Urinary bladder (tissue), 4 donors: ENCODE data around the gene FTSJ1. TPM values are rescaled to one million over a fixed set of nuclear protein-coding genes. Genes with fewer than 3 reads are reported as not detected.
"Not testable (repeated sequence)": the region's sequence is repeated elsewhere in the genome, so short reads cannot be mapped to it uniquely, and the experiment has no call there.

Source experiments
- DNase-seq: peaks from one replicate; pipeline ENCODE4 v3.0.0-alpha.2; 2015; ENCODE audit errors: extremely low spot score
- H3K27ac ChIP-seq: one replicate; pipeline ENCODE4 v1.5.1; 2013; ENCODE audit warnings: low read depth, mild to moderate bottlenecking, moderate library complexity
- H3K36me3 ChIP-seq: one replicate; pipeline ENCODE4 v1.6.1; 2013; ENCODE audit warnings: mild to moderate bottlenecking, moderate library complexity; ENCODE audit not compliant: insufficient read depth
- H3K4me1 ChIP-seq: one replicate; pipeline ENCODE4 v1.6.1; 2013; ENCODE audit warnings: mild to moderate bottlenecking, moderate library complexity; ENCODE audit not compliant: insufficient read depth
- H3K4me3 ChIP-seq: one replicate; pipeline ENCODE4 v1.5.1; 2013; ENCODE audit warnings: low read depth, low read length
- WGBS: extraction: QIAGEN DNeasy Blood & Tissue Kit; methylation state at CpG from one replicate; pipeline ENCODE4 v1.1.7; 2013; 5-methylcytosine and 5-hydroxymethylcytosine counted together
- polyA plus RNA-seq: library from polyadenylated mRNA; stranded (reverse); fragments of 200-250 nt; gene quantifications from one replicate; pipeline ENCODE4 v1.2.3, GENCODE V29; 2013
- total RNA-seq: library from RNA; depleted of rRNA; stranded (reverse); fragments of >200 nt; gene quantifications from one replicate; pipeline ENCODE4 v1.2.3, GENCODE V29; 2014
- donor health status: healthy with polysubstance abuse.
- donor health status: healthy.

Gene FTSJ1
- total RNA-seq (21.8 TPM), polyA plus RNA-seq (28.2 TPM)

DNA sequence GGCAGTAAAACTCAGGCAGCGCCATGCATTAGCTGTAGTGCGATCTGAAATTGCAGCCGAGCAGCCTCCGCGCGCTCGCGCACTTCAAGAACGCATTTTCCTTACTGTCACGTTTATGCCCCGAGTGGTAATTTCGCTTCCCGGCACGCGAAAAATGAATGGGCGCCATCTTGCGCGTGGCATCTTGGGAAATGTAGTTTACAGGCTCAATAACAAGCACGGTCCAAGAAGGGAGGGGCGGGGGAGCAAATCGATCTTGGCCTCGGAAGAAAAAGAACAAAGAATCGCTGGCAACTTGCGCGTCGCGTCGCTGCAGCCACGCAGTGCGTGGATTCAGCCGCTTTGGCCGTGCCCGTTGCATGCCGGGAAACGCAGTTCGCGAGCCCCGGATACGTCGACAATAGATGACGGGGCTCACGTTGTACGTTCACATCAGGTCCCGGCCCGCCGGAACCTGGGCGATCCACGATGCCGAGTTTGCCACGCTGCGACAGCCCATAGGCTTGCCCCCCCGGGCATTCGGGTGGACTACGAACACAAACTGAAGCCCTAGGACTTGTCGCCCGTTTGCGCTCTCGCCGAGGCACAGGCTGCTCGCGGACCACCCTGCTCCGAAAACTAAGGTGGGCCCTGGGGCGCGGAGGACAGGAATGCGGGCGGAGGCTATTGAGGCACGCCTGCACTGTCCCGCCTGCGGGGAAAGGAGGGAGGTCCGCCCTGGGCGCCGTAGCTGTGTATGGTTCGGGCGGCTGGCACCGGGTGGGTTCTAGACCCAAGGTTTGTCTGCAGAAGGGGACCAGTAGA, at the start of gene FTSJ1:
Gene FTSJ1 (plus strand): TSS at position 426 of the 804 bp plus-strand sequence. CDS start 1,849 bp downstream, outside the sequence.
- Histone ChIP-seq H3K4me3 (peak within 1 kb of the TSS; percentile 56), H3K36me3 (no peaks in the 10 kb centered on the region), H3K27ac (peak within 1 kb of the TSS; percentile 64), H3K4me1 (no peaks in the 10 kb centered on the region)
- DNase-seq = peak; percentile 76
- under 1% methylated on average over 75 of the region's 75 CpGs for WGBS

DNA sequence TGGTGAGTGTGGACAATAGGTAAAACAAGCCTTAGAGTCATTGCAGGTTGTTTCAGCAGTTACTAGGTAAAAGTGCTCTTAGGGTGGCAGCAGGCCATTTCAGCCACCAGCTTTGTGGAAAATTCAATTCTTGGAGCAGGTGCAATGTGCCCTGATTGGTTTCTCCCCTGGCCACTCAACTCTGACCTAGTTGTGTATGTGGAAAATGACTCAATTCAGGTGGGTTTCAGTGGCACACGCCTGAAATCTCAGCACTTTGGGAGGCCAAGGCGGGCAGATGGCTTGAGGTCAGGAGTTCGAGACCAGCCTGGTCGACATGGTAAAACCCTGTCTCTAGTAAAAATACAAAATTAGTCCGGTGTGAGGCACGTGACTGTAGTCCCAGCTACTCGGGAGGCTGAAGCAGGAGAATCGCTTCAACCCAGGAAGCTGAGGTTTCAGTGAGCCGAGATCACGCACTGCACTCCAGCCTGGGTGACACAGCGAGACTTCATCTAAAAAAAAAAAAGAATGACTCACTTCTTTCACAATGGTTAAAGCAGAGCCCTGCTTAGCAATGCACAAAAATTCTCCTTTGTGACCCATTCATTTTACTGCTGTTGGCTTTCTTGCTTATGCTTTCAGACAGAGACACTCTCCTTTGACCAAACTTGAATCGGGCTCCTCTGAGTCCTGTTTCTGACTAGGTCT, 48.8 kb upstream of the FTSJ1 start:
- H3K4me3 ChIP-seq, DNase-seq, H3K27ac ChIP-seq, H3K4me1 ChIP-seq, H3K36me3 ChIP-seq: not testable (repeated sequence)
- no CpG with 5 or more reads among the region's 12 CpGs for WGBS

- not testable (repeated sequence) for H3K36me3 ChIP-seq, H3K27ac ChIP-seq, DNase-seq, H3K4me1 ChIP-seq, H3K4me3 ChIP-seq
- 46% methylated on average over 5 of the region's 5 CpGs for WGBS
Observed at GRCh38 chrX:48429606-48430005, 46.4 kb upstream of the FTSJ1 start.

DNA sequence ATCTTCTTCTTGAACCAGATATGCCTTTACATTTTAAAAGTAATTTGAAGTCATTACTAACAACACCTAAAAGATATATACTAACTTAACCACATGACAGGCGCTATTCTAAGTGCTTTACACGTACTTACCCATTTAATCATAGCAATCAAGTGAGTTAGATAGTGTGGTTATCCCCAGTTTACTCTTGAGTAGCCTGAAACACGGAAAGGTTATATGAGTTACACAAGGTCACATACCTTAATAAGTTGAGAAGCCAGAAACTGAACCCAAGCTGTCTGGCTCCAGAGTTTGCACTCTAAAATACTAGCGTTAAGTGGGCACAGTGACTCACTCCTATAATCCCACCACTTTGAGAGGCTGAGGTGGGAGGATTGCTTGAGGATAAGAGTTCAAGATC, 45.8 kb upstream of the FTSJ1 start:
- not testable (repeated sequence) for H3K4me1 ChIP-seq, H3K36me3 ChIP-seq, DNase-seq, H3K27ac ChIP-seq, H3K4me3 ChIP-seq
- WGBS = 56% methylated on average over 4 of the region's 4 CpGs

- not testable (repeated sequence) for H3K4me3 ChIP-seq, H3K36me3 ChIP-seq, DNase-seq, H3K4me1 ChIP-seq, H3K27ac ChIP-seq
- 85% methylated on average over 13 of the region's 13 CpGs for WGBS
Observed at GRCh38 chrX:48433713-48434112, 42.3 kb upstream of the FTSJ1 start.

DNA sequence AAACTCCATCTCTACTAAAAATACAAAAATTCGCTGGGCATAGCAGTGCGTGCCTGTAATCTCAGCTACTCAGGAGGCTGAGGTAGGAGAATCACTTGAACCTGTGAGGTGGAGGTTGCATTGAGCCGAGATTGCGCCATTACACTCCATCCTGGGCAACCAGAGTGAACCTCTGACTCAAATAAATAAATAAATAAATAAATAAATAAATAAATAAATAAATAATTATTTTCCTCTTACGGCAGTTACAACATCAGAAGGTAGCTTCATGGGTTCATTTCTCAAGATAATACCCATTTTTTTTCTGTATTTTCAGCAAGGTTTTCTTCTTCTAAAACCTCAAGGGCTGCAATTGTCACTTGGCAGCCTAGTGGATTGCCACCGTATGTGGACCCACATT, 28.8 kb upstream of the FTSJ1 start:
- not testable (repeated sequence) for H3K4me3 ChIP-seq, H3K36me3 ChIP-seq, DNase-seq, H3K27ac ChIP-seq, H3K4me1 ChIP-seq
- WGBS = 95% methylated on average over 6 of the region's 6 CpGs

DNA sequence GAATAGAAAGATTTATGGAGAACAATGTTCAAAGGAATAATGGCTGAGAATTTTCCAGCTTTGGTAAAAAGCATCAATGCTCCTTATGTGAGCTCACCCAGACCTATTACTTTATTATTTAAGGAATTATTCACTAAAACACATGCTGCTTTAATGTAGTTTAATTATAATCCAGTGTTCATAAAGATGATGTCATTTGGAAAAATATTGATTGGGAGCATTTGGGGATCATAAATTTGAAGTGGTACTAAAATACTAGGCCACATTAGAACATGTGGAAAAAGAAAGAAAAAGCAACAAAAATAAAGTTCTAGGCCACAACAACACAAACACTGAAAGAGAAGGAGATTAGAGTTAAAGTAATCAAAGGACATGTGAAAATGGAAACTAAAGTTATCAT, 25.9 kb upstream of the FTSJ1 start:
- no peaks in the 10 kb centered on the region for H3K36me3 ChIP-seq
- no peaks in the 10 kb centered on the region for H3K4me1 ChIP-seq
- no peak for DNase-seq
- no peak overlapping the region for H3K27ac ChIP-seq
- no peak overlapping the region for H3K4me3 ChIP-seq

GRCh38 chrX:48451708-48452107, 24.3 kb upstream of the FTSJ1 start:
- 35% methylated on average over 4 of the region's 4 CpGs for WGBS
- DNase-seq = no peak
- no peak overlapping the region for H3K4me3 ChIP-seq
- no peaks in the 10 kb centered on the region for H3K4me1 ChIP-seq
- no peak overlapping the region for H3K27ac ChIP-seq
- no peaks in the 10 kb centered on the region for H3K36me3 ChIP-seq

DNA sequence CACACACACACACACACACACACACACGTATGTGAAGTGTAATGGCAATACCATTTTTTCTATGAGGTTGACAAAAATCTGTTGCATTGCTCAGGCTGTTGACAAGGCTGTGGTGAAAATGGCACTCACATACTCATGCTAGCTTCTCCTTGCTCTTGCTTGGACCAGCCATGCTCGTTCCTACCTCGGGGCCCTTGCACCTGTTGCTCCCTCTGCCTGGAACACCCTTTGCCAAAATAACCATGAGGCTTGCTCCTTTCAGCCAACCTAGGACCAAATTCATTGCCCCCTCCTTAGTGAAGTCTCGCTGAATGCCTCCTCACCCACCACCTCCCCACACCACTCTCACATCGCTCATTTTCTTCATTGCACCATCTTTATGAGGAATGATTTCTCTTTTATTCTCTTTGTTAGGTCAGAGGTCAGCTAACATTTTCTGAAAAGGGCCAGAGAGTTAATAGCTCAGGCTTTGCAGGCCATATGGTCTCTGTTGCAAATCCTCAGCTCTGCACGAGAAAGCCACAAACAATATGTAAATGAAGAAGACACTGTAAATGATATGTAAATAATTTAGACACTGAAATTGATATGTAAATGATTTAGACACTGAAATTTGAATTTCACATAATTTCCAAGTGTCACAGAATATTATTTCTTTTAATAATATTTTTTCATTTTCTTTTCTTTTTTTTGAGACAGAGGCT, 19.2 kb upstream of the FTSJ1 start:
- H3K27ac ChIP-seq = no peak overlapping the region
- WGBS = 76% methylated on average over 6 of the region's 6 CpGs
- no peaks in the 10 kb centered on the region for H3K4me1 ChIP-seq
- H3K36me3 ChIP-seq = no peaks in the 10 kb centered on the region
- no peak overlapping the region for H3K4me3 ChIP-seq
- no peak for DNase-seq

DNA sequence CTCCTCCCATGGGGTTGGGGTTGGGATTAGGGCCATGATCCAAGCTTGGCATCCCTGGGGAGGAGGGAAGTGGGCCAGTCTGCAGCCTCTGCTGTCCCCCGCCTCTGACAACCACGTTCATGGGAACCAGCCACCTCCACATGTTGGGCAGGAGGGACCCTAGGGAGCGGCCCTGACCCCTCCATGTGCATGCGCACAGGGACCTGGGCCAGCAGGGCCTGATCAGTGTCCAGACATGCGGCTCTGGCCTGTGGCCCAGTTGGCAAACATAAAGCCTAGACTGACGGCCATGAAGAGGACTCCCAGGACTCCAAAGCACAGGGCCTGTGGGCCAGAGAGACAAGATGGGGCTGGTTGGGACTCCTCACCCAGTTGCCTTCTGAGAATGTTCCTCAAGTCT, 17.3 kb upstream of the FTSJ1 start:
- Histone ChIP-seq H3K36me3 (no peaks in the 10 kb centered on the region), H3K4me3 (no peak overlapping the region), H3K4me1 (no peaks in the 10 kb centered on the region), H3K27ac (no peak overlapping the region)
- no peak for DNase-seq
- WGBS = 64% methylated on average over 6 of the region's 6 CpGs

- Histone ChIP-seq H3K36me3 (no peaks in the 10 kb centered on the region), H3K27ac (no peak overlapping the region), H3K4me1 (no peaks in the 10 kb centered on the region), H3K4me3 (no peak overlapping the region)
- 94% methylated on average over 6 of the region's 6 CpGs for WGBS
- DNase-seq = no peak
Observed at GRCh38 chrX:48459483-48459882, 16.5 kb upstream of the FTSJ1 start.

- Histone ChIP-seq H3K4me3 (no peak overlapping the region), H3K27ac (no peak overlapping the region), H3K4me1 (no peaks in the 10 kb centered on the region), H3K36me3 (no peaks in the 10 kb centered on the region)
- 93% methylated on average over 3 of the region's 3 CpGs for WGBS
- no peak for DNase-seq
Observed at GRCh38 chrX:48460031-48460430, 16.0 kb upstream of the FTSJ1 start.

- Histone ChIP-seq H3K36me3 (no peaks in the 10 kb centered on the region), H3K4me3 (no peak overlapping the region), H3K4me1 (no peaks in the 10 kb centered on the region), H3K27ac (no peak overlapping the region)
- 95% methylated on average over 11 of the region's 11 CpGs for WGBS
- DNase-seq = no peak
Observed at GRCh38 chrX:48460606-48461005, 15.4 kb upstream of the FTSJ1 start.

DNA sequence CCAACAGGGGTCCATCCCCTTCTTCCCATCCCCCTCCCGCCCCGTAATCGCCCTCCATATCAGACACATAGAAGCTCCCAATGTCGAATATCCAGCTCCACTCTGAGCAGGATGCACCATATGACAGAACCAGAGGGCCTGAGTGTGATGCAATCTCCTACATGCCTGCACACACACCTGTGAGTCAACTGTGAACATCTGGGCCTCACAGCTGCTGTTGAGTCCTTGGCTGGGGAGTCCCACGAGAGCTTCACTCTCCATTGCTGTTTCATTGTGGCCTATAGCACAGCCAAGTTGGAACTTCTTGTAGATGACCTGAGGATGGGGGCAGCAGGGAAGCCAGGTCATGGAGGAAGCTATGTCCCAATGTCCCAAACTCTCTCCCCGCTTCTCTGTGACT, 14.2 kb upstream of the FTSJ1 start:
- no peak for DNase-seq
- no peak overlapping the region for H3K4me3 ChIP-seq
- H3K4me1 ChIP-seq = peaks cover 2% of the 10 kb centered on the region
- H3K27ac ChIP-seq = no peak overlapping the region
- WGBS = 80% methylated on average over 6 of the region's 6 CpGs
- H3K36me3 ChIP-seq = no peaks in the 10 kb centered on the region
